Measurements from ENCODE around the gene PTGIS.

The PTGIS gene

DNA sequence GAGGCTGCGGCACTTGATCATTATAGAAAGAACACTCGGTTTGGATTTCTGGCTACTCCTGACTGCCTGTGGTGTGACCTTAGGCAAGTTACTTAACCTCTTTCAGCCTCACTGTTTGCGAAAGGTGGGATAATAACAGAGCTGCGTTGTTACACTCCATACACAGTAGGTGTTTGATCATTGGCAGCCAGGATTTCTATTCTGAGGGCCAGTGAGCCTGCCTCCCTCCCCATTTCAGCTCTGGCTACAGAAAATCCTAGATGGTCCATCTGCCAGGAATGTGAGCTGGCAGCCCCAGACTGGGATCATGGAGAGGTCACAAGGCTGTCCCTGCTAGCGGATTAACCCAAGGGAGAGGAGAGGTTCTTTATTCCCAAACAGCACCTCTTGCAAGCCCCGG lies 88.2 kb downstream of the PTGIS start:
- no peak overlapping the region for H3K4me2 ChIP-seq
- H4K20me1 ChIP-seq: peaks cover 0 to 40% (median 6%) of the 10 kb centered on the region in 11 experiments; a peak in 11 of 22 replicates
- H3K4me1 ChIP-seq: peaks cover 4 to 12% (median 7%) of the 10 kb centered on the region in 10 experiments; a peak in 13 of 20 replicates
- TF ChIP-seq Cebpa-rat (IDR thresholded peaks at IDR 0.05): no peak
- H3K27me3 ChIP-seq: peaks cover 24 to 34% (median 29%) of the 10 kb centered on the region in 11 experiments
- no peak overlapping the region for H3K27ac ChIP-seq
- no peak overlapping the region for H3K9ac ChIP-seq
- no peaks in the 10 kb centered on the region for H3K36me3 ChIP-seq
- no peaks in the 10 kb centered on the region for H3K9me3 ChIP-seq (replicated peaks in 1 of 11)
- no peak overlapping the region for H3K4me3 ChIP-seq

DNA sequence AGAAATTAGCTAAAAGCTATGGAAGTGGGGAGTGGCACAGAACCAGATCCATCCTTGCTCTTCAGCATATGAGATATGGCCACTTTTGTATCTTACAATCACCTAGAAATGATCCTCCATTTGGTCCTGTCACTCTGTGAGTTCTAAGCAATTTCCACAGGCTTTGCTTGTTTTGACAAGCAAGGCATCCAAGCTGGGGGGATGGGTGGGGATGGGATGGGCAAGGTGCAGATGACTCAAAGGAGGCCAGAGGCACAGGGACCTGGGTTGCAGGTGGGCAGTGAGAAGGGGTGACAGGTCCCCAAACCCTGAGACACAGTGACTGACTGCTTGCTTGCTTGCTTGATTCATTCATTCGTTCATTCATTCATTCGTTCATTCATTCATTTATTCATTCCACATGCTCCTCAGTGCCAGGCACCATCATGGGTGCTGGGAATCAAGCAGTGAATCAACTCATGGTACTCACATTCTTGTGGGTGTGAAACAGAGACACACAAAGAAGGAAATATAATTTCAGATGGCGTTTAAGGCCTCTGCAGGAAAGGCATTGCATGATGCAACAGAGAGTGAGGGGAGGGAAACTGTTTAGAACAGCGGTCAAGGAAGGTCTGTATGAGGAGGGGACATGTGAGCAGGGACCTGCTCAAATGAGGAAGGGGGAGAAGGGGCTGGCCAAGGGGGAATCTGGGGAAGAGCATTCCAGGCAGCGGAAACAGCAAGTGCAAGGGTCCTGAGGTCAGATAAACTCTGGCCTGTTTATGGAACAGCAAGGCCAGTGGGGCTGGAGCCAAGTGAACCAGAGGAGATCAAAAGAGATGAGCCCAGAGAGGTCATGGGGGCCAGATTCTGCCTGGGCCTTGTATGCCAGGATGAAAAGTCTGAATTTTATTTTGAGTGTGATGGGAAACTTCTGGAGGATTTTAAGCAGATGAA lies 88.9 kb downstream of the PTGIS start:
- no peak overlapping the region for H3K27ac ChIP-seq
- H3K9ac ChIP-seq: no peak overlapping the region
- H4K20me1 ChIP-seq: peaks cover 0 to 40% (median 6%) of the 10 kb centered on the region in 11 experiments; a peak in 11 of 22 replicates
- H3K27me3 ChIP-seq: peaks cover 17 to 27% (median 22%) of the 10 kb centered on the region in 11 experiments
- no peak overlapping the region for H3K4me2 ChIP-seq
- no peaks in the 10 kb centered on the region for H3K9me3 ChIP-seq (replicated peaks in 1 of 11)
- H3K4me1 ChIP-seq: peaks cover 4 to 12% (median 7%) of the 10 kb centered on the region in 10 experiments; a peak in 13 of 20 replicates
- no peaks in the 10 kb centered on the region for H3K36me3 ChIP-seq
- no peak for TF ChIP-seq Cebpa-rat (IDR thresholded peaks at IDR 0.05)
- no peak overlapping the region for H3K4me3 ChIP-seq

DNA sequence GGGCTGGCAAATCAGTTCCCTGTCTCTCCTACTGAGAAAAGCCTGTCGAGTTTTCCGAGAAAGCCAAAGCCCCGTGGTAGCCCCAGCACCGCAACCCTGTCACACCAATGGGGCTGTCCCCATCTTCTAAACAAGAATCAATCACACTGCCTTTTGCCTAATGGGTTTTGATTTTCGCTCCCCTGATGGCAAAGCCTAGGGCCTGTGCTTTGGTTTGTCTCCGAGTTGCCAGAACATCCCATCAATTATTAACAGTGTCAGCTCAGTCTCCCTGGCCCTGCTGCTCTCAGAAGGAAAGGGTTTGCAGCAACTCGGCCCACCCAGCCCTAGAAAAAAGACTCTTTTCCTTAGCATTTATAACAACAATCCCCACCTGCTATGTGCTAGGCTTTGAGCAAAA lies 89.7 kb downstream of the PTGIS start:
- no peak overlapping the region for H3K27ac ChIP-seq
- H3K4me3 ChIP-seq: no peak overlapping the region
- peaks cover 0 to 34% (median 0%) of the 10 kb centered on the region in 11 experiments; a peak in 8 of 22 replicates for H4K20me1 ChIP-seq
- peaks cover 9 to 19% (median 14%) of the 10 kb centered on the region in 11 experiments for H3K27me3 ChIP-seq
- no peaks in the 10 kb centered on the region for H3K36me3 ChIP-seq
- H3K4me1 ChIP-seq: peaks cover 0 to 8% (median 2%) of the 10 kb centered on the region in 10 experiments; a peak in 8 of 20 replicates
- TF ChIP-seq Cebpa-rat (IDR thresholded peaks at IDR 0.05): no peak
- no peak overlapping the region for H3K4me2 ChIP-seq
- no peaks in the 10 kb centered on the region for H3K9me3 ChIP-seq (replicated peaks in 1 of 11)
- no peak overlapping the region for H3K9ac ChIP-seq

DNA sequence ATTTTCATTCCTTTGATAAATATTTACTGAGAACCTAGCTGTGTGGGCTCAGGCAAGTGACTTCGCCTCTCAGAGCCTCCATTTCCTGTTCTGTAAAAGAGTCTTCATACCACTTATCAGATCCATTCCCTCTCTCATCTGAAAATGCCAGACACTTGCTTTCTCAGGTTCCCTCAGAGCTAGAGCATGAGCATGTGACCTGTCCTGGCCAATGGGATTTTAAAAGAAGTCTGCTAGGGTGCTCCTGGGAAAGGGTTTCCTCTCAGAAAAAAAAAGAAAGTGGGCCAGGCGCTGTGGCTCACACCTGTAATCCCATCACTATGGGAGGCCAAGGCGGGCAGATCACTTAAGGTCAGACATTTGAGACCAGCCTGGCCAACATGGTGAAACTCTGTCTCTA lies 90.7 kb downstream of the PTGIS start:
- H3K27ac ChIP-seq: no peak overlapping the region
- peaks cover 0 to 8% (median 3%) of the 10 kb centered on the region in 11 experiments; a peak in 8 of 22 replicates for H3K27me3 ChIP-seq
- TF ChIP-seq Cebpa-rat (IDR thresholded peaks at IDR 0.05): no peak
- no peak overlapping the region for H3K4me3 ChIP-seq
- no peaks in the 10 kb centered on the region for H3K36me3 ChIP-seq
- H4K20me1 ChIP-seq: peaks cover 0 to 25% (median 0%) of the 10 kb centered on the region in 11 experiments; a peak in 6 of 22 replicates
- H3K4me2 ChIP-seq: no peak overlapping the region
- H3K9me3 ChIP-seq (replicated peaks in 1 of 11): no peaks in the 10 kb centered on the region
- no peaks in the 10 kb centered on the region for H3K4me1 ChIP-seq
- H3K9ac ChIP-seq: no peak overlapping the region

DNA sequence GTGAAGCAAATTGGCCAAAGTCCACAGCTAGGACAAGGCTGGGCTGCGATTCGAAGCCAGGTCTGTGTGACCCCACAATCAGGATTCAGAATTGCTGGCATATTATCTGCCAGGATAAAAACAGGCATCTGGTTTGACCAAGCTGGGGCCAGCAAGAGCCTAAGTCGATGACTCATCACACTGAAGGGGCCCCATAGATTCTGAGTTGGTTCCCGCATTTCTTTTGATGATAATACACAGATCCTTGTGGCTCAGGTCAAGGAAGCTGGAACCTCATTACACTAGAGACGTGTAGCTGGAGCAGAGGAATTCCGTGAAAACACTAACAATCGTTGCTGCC lies 92.0 kb downstream of the PTGIS start:
- Histone ChIP-seq H3K27me3 (no peaks in the 10 kb centered on the region), H3K27ac (no peak overlapping the region), H4K20me1 (peaks cover 0 to 14% (median 0%) of the 10 kb centered on the region in 11 experiments; a peak in 4 of 22 replicates), H3K36me3 (no peaks in the 10 kb centered on the region), H3K4me2 (no peak overlapping the region), H3K4me1 (no peaks in the 10 kb centered on the region), H3K9me3 (replicated peaks in 1 of 11) (no peaks in the 10 kb centered on the region), H3K9ac (no peak overlapping the region), H3K4me3 (no peak overlapping the region)
- TF ChIP-seq Cebpa-rat (IDR thresholded peaks at IDR 0.05): no peak

DNA sequence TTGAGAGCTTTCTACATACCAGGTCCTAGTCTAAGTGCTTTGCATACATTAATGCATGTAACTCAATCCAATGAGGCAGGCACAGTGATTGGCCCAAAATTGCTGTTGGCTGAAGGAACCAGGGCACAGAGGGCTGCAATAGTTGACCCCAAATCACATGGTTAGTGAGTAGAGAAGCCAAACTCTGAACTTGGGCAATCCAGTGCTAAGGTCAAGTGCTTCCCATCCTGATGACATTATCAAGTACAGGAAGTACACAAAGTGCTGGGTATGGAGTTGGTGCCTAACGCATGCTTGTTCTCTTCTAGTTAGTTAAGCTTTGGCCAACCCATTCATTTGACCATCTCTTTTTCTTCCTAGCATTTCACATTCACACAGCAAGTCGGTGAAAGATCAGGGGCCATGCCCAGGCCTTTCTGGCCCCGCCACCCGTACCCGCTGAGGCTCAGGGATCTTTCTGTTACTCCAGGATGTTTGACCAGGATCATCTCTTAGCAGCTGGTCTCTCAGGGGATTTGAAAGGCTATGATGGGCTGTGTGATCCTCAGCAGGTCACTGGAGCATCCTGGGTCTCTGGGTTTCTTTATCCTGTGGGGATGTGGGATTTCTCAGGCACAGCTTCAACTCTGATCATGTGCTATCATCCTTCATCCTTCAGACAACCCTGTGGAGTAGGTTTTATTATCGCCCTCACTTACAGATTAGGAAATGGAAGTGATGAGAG lies 92.5 kb downstream of the PTGIS start:
- Histone ChIP-seq H3K4me3 (no peak overlapping the region), H3K27me3 (no peaks in the 10 kb centered on the region)

DNA sequence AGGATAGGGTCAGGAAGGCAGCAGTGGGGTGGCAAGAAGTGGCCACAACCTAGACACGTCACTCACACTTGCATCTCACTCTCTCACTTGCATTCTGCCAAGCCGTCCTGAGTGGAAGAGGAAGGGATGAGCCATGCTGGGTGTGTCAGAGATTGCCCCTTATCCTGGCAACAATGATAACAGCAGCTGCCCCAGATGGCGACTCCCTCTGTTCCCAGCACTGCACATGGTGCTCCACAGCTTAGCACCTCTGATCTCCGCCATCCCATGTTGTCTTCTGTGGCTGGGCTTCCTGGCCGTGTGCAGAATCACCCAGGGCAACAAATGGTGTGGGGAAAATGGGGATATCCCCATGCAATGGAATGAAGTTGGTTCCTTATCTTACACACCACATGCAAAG lies 96.5 kb downstream of the PTGIS start:
- no peaks in the 10 kb centered on the region for H4K20me1 ChIP-seq
- no peak for TF ChIP-seq Cebpa-rat (IDR thresholded peaks at IDR 0.05)
- H3K9me3 ChIP-seq (replicated peaks in 1 of 11): no peaks in the 10 kb centered on the region
- H3K4me3 ChIP-seq: no peak overlapping the region
- H3K36me3 ChIP-seq: no peaks in the 10 kb centered on the region
- no peak overlapping the region for H3K4me2 ChIP-seq
- no peak overlapping the region for H3K27ac ChIP-seq
- H3K27me3 ChIP-seq: no peaks in the 10 kb centered on the region
- H3K9ac ChIP-seq: no peak overlapping the region
- no peaks in the 10 kb centered on the region for H3K4me1 ChIP-seq

More for the DNA sequence above, 92.5 kb downstream of the PTGIS start:
- Histone ChIP-seq H3K4me2 (no peak overlapping the region), H3K9ac (no peak overlapping the region), H3K36me3 (no peaks in the 10 kb centered on the region), H3K27ac (no peak overlapping the region), H3K9me3 (replicated peaks in 1 of 11) (no peaks in the 10 kb centered on the region), H3K4me1 (no peaks in the 10 kb centered on the region), H4K20me1 (peaks cover 0 to 14% (median 0%) of the 10 kb centered on the region in 11 experiments; a peak in 3 of 22 replicates)
- no peak for TF ChIP-seq Cebpa-rat (IDR thresholded peaks at IDR 0.05)

DNA sequence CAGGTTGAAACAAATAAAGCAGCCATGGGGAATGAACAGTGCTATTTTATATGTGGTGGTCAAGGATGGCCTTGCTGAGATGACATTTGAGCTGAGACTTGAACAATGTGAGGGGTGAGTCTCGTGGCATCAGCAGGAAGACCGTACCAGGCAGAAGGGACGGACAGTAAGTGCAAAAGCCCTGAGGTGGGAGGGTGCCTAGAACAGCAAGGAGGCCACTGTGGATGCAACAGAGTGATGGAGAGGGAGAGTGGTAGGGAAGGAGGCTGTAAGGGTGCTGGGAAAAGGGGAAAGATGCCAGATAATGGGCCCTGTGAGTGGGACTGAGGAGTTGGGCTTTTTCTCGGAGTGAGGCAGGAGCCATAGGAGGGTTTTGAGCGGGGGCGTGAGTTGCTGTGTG lies 97.0 kb downstream of the PTGIS start:
- H3K9me3 ChIP-seq (replicated peaks in 1 of 11): no peaks in the 10 kb centered on the region
- no peaks in the 10 kb centered on the region for H4K20me1 ChIP-seq
- no peak for TF ChIP-seq Cebpa-rat (IDR thresholded peaks at IDR 0.05)
- H3K27me3 ChIP-seq: no peaks in the 10 kb centered on the region
- H3K4me3 ChIP-seq: no peak overlapping the region
- H3K9ac ChIP-seq: no peak overlapping the region
- no peak overlapping the region for H3K4me2 ChIP-seq
- H3K4me1 ChIP-seq: no peaks in the 10 kb centered on the region
- H3K27ac ChIP-seq: no peak overlapping the region
- no peaks in the 10 kb centered on the region for H3K36me3 ChIP-seq

DNA sequence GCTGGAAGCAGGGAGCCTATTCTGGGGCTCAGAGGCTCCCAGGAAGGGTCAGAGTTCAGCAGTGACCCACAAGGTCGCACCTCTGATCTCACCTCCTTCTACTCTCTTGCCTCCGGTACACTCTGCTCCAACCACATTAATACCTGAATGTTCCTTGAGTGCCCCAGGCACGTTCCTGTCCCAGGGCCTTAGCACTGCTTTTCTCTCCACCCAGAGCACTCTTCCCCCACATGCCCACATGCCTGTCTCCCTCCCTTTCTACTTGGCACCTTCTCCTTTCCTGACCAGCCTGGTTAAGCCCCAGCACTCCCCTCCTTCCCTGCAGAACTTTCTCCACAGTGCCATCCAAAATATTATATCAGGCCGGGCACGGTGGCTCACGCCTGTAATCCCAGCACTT lies 98.9 kb downstream of the PTGIS start:
- H4K20me1 ChIP-seq: no peaks in the 10 kb centered on the region
- H3K36me3 ChIP-seq: no peaks in the 10 kb centered on the region
- no peaks in the 10 kb centered on the region for H3K4me1 ChIP-seq
- no peak for TF ChIP-seq Cebpa-rat (IDR thresholded peaks at IDR 0.05)
- no peaks in the 10 kb centered on the region for H3K9me3 ChIP-seq (replicated peaks in 1 of 11)
- no peak overlapping the region for H3K4me2 ChIP-seq
- no peak overlapping the region for H3K4me3 ChIP-seq
- H3K9ac ChIP-seq: no peak overlapping the region
- H3K27me3 ChIP-seq: no peaks in the 10 kb centered on the region
- H3K27ac ChIP-seq: no peak overlapping the region

Measured in BLaER1 treated with 17β-estradiol and CSF1 and Interleukin-3, amounts not matched to agents 10 nM and 100 nM (cell line).